Right lobe of liver (tissue), 6 donors: Measurements from ENCODE around the gene LRRK2. TPM values are rescaled to one million over a fixed set of nuclear protein-coding genes. Genes with fewer than 3 reads are reported as not detected.

Experiments used
- ATAC-seq, 4 donors: fragments of 200-7000 bp; cut with Tn5 transposase; one replicate each; pipeline ENCODE4 v1.9.1; 2020; ENCODE audit warnings: mild to moderate bottlenecking in 4 of 4, moderate library complexity in 4 of 4
- DNase-seq, 3 donors: peaks; one replicate each; pipeline ENCODE4 v3.0.0-alpha.2; 2020
- H3K27ac ChIP-seq, 3 donors: fragments of 200-600 bp; one replicate each; pipeline ENCODE4 v1.8.0; 2022
- H3K27me3 ChIP-seq, 2 donors: fragments of 200-600 bp; one replicate each; pipeline ENCODE4 v1.8.0; 2022
- H3K36me3 ChIP-seq, 4 donors: fragments of 200-600 bp; sonication (generic) in 1 of 4; one replicate each; pipeline versions ENCODE4 v1.5.1 to v1.8.0; 2017 to 2022; ENCODE audit warnings: control low read depth in 1 of 4
- H3K4me1 ChIP-seq, 4 donors: fragments of 200-600 bp; sonication (generic) in 1 of 4; one replicate each; pipeline versions ENCODE4 v1.5.1 to v1.8.0; 2017 to 2022; ENCODE audit warnings: control low read depth in 1 of 4
- H3K4me3 ChIP-seq, 3 donors: fragments of 200-600 bp; one replicate each; pipeline ENCODE4 v1.8.0; 2022
- H3K9me3 ChIP-seq, 4 donors: fragments of 200-600 bp; sonication (generic) in 1 of 4; one replicate each; pipeline versions ENCODE4 v1.5.1 to v1.8.0; 2017 to 2022; ENCODE audit warnings: control low read depth in 1 of 4
- POLR2A ChIP-seq: fragments of 450-650 bp; IDR thresholded peaks from one replicate; pipeline ENCODE4 v1.6.1; 2017; ENCODE audit warnings: antibody characterized with exemption, mild to moderate bottlenecking
- WGBS: methylation state at CpG from one replicate; pipeline ENCODE4 v1.1.6; 2018; ENCODE audit warnings: low coverage, low lambda C conversion rate; ENCODE audit not compliant: insufficient coverage; ENCODE audit errors: missing lambda C conversion rate; 5-methylcytosine and 5-hydroxymethylcytosine counted together
- intact Hi-C, 2 donors: fragments of 100-400 bp; cut with DNase I; formaldehyde crosslinking; loops; one replicate each; pipeline versions ENCODE4 v1.11.2 to v1.14.1; 2022
- long read RNA-seq: library from polyadenylated mRNA; unstranded; transcript quantifications from one replicate; pipeline ENCODE4 v2.0.0, GENCODE V29; 2019
- total RNA-seq, 6 experiments: library from RNA; depleted of rRNA in 2 of 6; stranded (reverse); fragments of >200 nt in 2 of 6; fragmentation: NEBNext Ultra II Directional in 3 of 6; extraction: Animal tissue kit (Norgen Biotek cat#: 25700) in 3 of 6; gene quantifications; one replicate each; pipeline versions ENCODE4 v1.1.0 to v1.2.4, GENCODE V29; 2016 to 2023
- TF ChIP-seq, protein P1 (sequence below), 4 donors: fragments of 200-600 bp in 3 of 4; fragments of 450-650 bp in 1 of 4; IDR thresholded peaks; one replicate each; pipeline versions ENCODE4 v1.5.1 to v1.8.0; 2016 to 2022; ENCODE audit warnings: antibody characterized with exemption in 4 of 4, mild to moderate bottlenecking in 2 of 4
- donor health status: DM: no; HTN: yes; CAD: no.
- donor health status: DM: no; HTN: no; CAD: no.
- donor health status: DM: no; HTN: no; CAD: no.
- donor health status: DM: no; HTN: yes; CAD: no.
- donor health status: DM: no; HTN: yes; CAD: no.

LRRK2 gene
- total RNA-seq, result 10 to 100 TPM in 1 of 6 experiments, 1 to 10 TPM in 5; 4.1 to 19.1 (median 6.1) TPM
- long read RNA-seq, result 0 reads

DNA sequence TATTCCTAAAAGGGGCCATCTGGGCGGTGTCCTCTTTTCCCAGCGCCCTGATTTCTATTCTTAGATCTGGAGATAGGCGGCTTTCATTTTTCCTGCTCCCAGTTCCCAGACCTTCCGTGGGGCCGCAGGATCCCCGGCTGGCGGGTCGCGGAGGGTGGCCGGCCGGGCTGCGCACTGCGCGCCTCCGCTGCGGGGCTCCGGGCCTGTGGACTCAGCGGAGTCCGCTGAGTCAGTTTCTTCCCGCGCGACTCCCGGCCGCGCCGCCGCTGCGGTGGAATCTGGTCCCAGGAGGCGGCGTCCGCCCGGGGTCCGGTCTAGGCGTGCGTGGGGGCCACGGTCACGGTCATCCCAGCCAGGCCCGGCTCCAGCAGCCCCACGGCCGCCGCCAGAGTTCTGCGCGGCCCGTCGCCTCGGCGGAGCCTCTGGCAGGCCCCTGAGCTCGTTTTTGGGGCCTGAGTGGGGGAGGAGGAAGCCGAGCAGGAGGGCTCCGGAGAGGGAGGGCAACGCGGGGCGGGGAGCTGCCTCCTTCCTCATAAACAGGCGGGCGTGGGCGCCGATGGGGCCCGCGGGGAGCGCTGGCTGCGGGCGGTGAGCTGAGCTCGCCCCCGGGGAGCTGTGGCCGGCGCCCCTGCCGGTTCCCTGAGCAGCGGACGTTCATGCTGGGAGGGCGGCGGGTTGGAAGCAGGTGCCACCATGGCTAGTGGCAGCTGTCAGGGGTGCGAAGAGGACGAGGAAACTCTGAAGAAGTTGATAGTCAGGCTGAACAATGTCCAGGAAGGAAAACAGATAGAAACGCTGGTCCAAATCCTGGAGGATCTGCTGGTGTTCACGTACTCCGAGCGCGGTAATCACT lies at the start of gene LRRK2:
Gene LRRK2 (plus strand): TSS at position 559 of the 853 bp plus-strand sequence. CDS start 135 bp downstream, at position 694.
- ATAC-seq, result peak; percentile 82 to 92 (median 90)
- peak; percentile 84 to 91 (median 88) for DNase-seq
- Histone ChIP-seq H3K4me3 (peak within 1 kb of the TSS; percentile 58 to 69 (median 65)), H3K9me3 (no peaks in the 10 kb centered on the region), H3K36me3 (no peaks in the 10 kb centered on the region), H3K27ac (peak within 1 kb of the TSS; percentile 96), H3K27me3 (no peaks in the 10 kb centered on the region), H3K4me1 (peaks cover 0 to 7% (median 2%) of the 10 kb centered on the region in 4 donors)
- TF ChIP-seq, protein P1, sequence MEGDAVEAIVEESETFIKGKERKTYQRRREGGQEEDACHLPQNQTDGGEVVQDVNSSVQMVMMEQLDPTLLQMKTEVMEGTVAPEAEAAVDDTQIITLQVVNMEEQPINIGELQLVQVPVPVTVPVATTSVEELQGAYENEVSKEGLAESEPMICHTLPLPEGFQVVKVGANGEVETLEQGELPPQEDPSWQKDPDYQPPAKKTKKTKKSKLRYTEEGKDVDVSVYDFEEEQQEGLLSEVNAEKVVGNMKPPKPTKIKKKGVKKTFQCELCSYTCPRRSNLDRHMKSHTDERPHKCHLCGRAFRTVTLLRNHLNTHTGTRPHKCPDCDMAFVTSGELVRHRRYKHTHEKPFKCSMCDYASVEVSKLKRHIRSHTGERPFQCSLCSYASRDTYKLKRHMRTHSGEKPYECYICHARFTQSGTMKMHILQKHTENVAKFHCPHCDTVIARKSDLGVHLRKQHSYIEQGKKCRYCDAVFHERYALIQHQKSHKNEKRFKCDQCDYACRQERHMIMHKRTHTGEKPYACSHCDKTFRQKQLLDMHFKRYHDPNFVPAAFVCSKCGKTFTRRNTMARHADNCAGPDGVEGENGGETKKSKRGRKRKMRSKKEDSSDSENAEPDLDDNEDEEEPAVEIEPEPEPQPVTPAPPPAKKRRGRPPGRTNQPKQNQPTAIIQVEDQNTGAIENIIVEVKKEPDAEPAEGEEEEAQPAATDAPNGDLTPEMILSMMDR (IDR thresholded peaks at IDR 0.05), result peak in 1 of 4 donors; percentile 7
- TF ChIP-seq POLR2A, result peak; percentile 87
- intact Hi-C loops, result no loop called here
- WGBS, result 7% methylated on average over 35 of the region's 78 CpGs

DNA sequence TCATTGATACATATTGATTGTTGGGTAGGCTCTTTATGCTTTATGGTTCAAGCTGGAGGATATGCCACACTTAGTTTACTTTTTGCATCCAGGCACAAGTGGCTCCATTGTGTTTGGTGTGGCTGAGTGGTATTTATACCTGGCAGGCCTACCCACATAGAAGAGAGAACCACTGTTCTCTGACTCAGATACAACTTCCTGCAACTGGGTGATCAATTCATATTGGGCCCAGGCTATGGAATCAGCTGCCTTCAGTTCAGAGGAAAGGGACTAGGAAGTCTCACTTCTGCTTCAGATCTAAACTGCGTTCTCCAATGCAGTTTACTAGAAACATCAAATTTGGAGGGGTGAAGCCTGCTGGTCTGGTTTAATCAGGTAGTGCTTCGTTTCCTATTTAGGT lies 49.8 kb upstream of the LRRK2 start:
- intact Hi-C loops, result no loop called here
- H3K9me3 ChIP-seq, result no peaks in the 10 kb centered on the region
- no peak overlapping the region for H3K27ac ChIP-seq
- TF ChIP-seq, protein P1 (IDR thresholded peaks at IDR 0.05), result no peak
- TF ChIP-seq POLR2A, result no peak
- no peak overlapping the region for H3K4me3 ChIP-seq
- H3K36me3 ChIP-seq, result no peaks in the 10 kb centered on the region
- WGBS, result 66% methylated on average over 2 of the region's 2 CpGs
- ATAC-seq (no peak), DNase-seq (no peak)
- H3K27me3 ChIP-seq, result no peaks in the 10 kb centered on the region
- peaks cover 0 to 7% (median 1%) of the 10 kb centered on the region in 4 donors for H3K4me1 ChIP-seq

DNA sequence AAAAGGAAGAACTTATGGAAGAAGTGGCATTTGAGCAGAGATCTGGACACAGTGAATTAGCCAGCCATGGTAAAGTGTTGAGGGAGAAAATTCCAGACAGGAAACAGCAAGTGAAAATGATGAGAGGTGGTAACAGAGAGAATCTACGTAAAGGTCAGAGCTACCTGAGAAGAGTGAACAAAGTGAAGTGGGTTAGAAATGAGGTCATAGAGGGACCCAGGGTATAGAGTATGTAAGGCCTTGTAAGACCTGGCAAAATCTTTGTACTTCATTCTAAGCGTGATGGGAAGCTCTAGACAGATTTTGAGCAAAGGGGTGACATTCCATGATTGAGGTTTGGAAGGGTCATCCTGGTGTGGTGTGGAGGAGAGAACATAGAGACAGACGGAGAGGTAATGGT lies 49.3 kb upstream of the LRRK2 start:
- Histone ChIP-seq H3K4me1 (peaks cover 0 to 7% (median 1%) of the 10 kb centered on the region in 4 donors), H3K36me3 (no peaks in the 10 kb centered on the region), H3K27me3 (no peaks in the 10 kb centered on the region), H3K4me3 (no peak overlapping the region), H3K27ac (no peak overlapping the region), H3K9me3 (no peaks in the 10 kb centered on the region)
- TF ChIP-seq, protein P1 (IDR thresholded peaks at IDR 0.05), result no peak
- no peak for TF ChIP-seq POLR2A
- 84% methylated on average over 3 of the region's 3 CpGs for WGBS
- intact Hi-C loops, result no loop called here
- DNase-seq, result no peak
- no peak for ATAC-seq

DNA sequence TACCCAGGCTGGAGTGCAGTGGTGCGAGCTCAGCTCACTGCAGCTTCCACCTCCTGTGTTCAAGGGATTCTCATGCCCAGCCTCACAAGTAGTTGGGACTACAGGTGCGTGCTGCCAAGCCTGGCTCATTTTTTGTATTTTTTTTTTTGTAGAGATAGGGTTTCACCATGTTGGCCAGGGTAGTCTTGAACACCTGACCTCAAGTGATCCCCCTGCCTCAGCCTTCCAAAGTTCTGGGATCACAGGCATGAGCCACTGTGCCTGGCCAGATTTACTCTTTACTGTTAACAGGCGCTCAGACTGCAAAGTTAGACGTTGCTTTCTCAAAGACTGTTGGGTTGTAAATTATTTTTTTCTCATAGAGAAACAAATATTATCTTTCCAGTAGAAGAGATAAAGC lies 46.1 kb upstream of the LRRK2 start:
- no peak for ATAC-seq
- TF ChIP-seq POLR2A, result no peak
- TF ChIP-seq, protein P1 (IDR thresholded peaks at IDR 0.05), result no peak
- intact Hi-C loops, result no loop called here
- Histone ChIP-seq H3K36me3 (no peaks in the 10 kb centered on the region), H3K27me3 (no peaks in the 10 kb centered on the region), H3K4me1 (no peaks in the 10 kb centered on the region), H3K4me3 (no peak overlapping the region), H3K9me3 (no peaks in the 10 kb centered on the region), H3K27ac (no peak overlapping the region)
- 84% methylated on average over 4 of the region's 4 CpGs for WGBS
- no peak for DNase-seq
